Caco-2 (cell line): ENCODE results near the gene ZSCAN5C. TPM values are rescaled to one million over a fixed set of nuclear protein-coding genes. Genes with fewer than 3 reads are reported as not detected.

ENCODE experiments used
- Bru-seq: library from RNA; stranded (reverse); fragments of 400-500 nt; gene quantifications from one replicate; lab custom pipeline; 2021; lab: Mats Ljungman, UMichigan
- BruChase-seq, 2 experiments: library from RNA; stranded (reverse); fragments of 400-500 nt; gene quantifications; one replicate each; lab custom pipeline; 2021; lab: Mats Ljungman, UMichigan
- BruUV-seq: library from RNA; stranded (reverse); fragments of 400-500 nt; replicated peaks from 2 replicates; lab custom pipeline; 2021; lab: Mats Ljungman, UMichigan
- CTCF ChIA-PET: fragments of 300-600 bp; sonication (Branson Sonifier 250); formaldehyde crosslinking; loops from one replicate; lab custom pipeline; 2022; ENCODE audit warnings: antibody characterized with exemption; lab: Charles Lee
- POLR2A ChIA-PET: fragments of 300-600 bp; sonication (Branson Sonifier 250); formaldehyde crosslinking; loops from one replicate; lab custom pipeline; 2022; ENCODE audit warnings: antibody characterized with exemption; lab: Charles Lee
- DNase-seq, 2 experiments: peaks; one replicate each; pipeline versions ENCODE4 v3.0.0 to v3.0.0-alpha.2; 2020 to 2022
- H3K27me3 ChIP-seq: replicated peaks from 2 replicates; pipeline ENCODE4 v1.6.0; 2011; ENCODE audit warnings: low read length; ENCODE audit not compliant: control insufficient read depth, insufficient read depth
- H3K36me3 ChIP-seq: 2 replicates; pipeline ENCODE4 v1.5.1; 2011; ENCODE audit warnings: low read length; ENCODE audit not compliant: control insufficient read depth, insufficient read depth
- H3K4me1 ChIP-seq: fragments of 250-450 bp; sonication (Bioruptor Pico); 2 replicates; pipeline ENCODE4 v1.5.1; 2020; ENCODE audit warnings: mild to moderate bottlenecking
- H3K4me3 ChIP-seq: 2 replicates; pipeline ENCODE4 v1.5.1; 2011; ENCODE audit warnings: low read depth, mild to moderate bottlenecking, control low read depth, low read length
- H3K9me3 ChIP-seq: fragments of 250-450 bp; sonication (Bioruptor Pico); 2 replicates; pipeline ENCODE4 v1.5.1; 2020; ENCODE audit warnings: mild to moderate bottlenecking, moderate library complexity
- H3K27ac Mint-ChIP-seq: one replicate; pipeline ENCODE4 v1.8.0; 2022; ENCODE audit warnings: mixed read lengths; ENCODE audit not compliant: unreplicated experiment
- H3K27me3 Mint-ChIP-seq: one replicate; pipeline ENCODE4 v1.8.0; 2022; ENCODE audit warnings: mixed read lengths; ENCODE audit not compliant: insufficient read depth, unreplicated experiment
- H3K36me3 Mint-ChIP-seq: one replicate; pipeline ENCODE4 v1.8.0; 2022; ENCODE audit warnings: mild to moderate bottlenecking, mixed read lengths; ENCODE audit not compliant: insufficient read depth, unreplicated experiment
- H3K4me1 Mint-ChIP-seq: one replicate; pipeline ENCODE4 v1.8.0; 2022; ENCODE audit warnings: low read depth, mixed read lengths; ENCODE audit not compliant: unreplicated experiment
- H3K4me3 Mint-ChIP-seq: one replicate; pipeline ENCODE4 v1.8.0; 2022; ENCODE audit warnings: mild to moderate bottlenecking, moderate library complexity, mixed read lengths; ENCODE audit not compliant: unreplicated experiment
- H3K9me3 Mint-ChIP-seq: one replicate; pipeline ENCODE4 v1.8.0; 2022; ENCODE audit warnings: mixed read lengths; ENCODE audit not compliant: unreplicated experiment
- CTCF ChIP-seq, 2 experiments: fragments of 200-600 bp in 1 of 2; IDR thresholded peaks; 1 replicate in 1 of 2; 2 replicates in 1 of 2; pipeline versions ENCODE4 v1.5.1 to v1.8.0; 2011 to 2022; ENCODE audit warnings: antibody characterized with exemption in 1 of 2, control low read depth in 1 of 2, inconsistent platforms in 1 of 2, low read depth in 1 of 2, low read length in 1 of 2, mild to moderate bottlenecking in 1 of 2, moderate library complexity in 1 of 2; ENCODE audit not compliant: insufficient read depth in 1 of 2, severe bottlenecking in 1 of 2, unreplicated experiment in 1 of 2
- intact Hi-C: fragments of 100-400 bp; cut with micrococcal nuclease; formaldehyde crosslinking; loops from one replicate; pipeline ENCODE4 v1.10.0; 2022; ENCODE audit not compliant: unreplicated experiment
- long read RNA-seq: library from polyadenylated mRNA; stranded (forward); transcript quantifications from one replicate; pipeline ENCODE4 v2.0.0, GENCODE V29; 2022
- total RNA-seq: library from RNA; stranded (reverse); gene quantifications from 2 replicates; pipeline ENCODE4 v1.2.3, GENCODE V29; 2022

ZSCAN5C gene
- total RNA-seq (not detected in 2 replicates), Bru-seq, nascent RNA (not detected), BruChase-seq, experiment 1, labeled RNA remaining after a 2-hour chase (not detected), BruChase-seq, experiment 2, labeled RNA remaining after a 6-hour chase (not detected)
- long read RNA-seq: 0 reads

- intact Hi-C loops: no loop called here
- Histone ChIP-seq H3K4me1 (no peaks in the 10 kb centered on the region), H3K36me3 (no peaks in the 10 kb centered on the region), H3K9me3 (no peaks in the 10 kb centered on the region), H3K4me3 (no peak within 1 kb of the TSS), H3K27me3 (no peaks in the 10 kb centered on the region)
- TF ChIP-seq CTCF (IDR thresholded peaks at IDR 0.05; ENCODE audit: insufficient read depth in 1 of 2, low read depth in 1 of 2, low read length in 1 of 2, severe bottlenecking in 1 of 2, unreplicated experiment in 1 of 2): no peak
- ChIA-PET POLR2A (no interaction called here), CTCF (no interaction called here)
- Mint-ChIP-seq H3K4me1 (no peaks in the 10 kb centered on the region), H3K36me3 (no peaks in the 10 kb centered on the region), H3K4me3 (no peak within 1 kb of the TSS), H3K9me3 (no peaks in the 10 kb centered on the region), H3K27me3 (peaks cover 22% of the 10 kb centered on the region), H3K27ac (no peak within 1 kb of the TSS)
- DNase-seq: no peak
- no TSS peak for BruUV-seq
Measured at GRCh38 chr19:56201973-56202372, at the start of gene ZSCAN5C. ZSCAN5C (plus strand) TSS chr19:56202273; CDS start chr19:56205914, 3,641 bp downstream.

- ChIA-PET POLR2A (no interaction called here), CTCF (no interaction called here)
- Mint-ChIP-seq H3K9me3 (no peaks in the 10 kb centered on the region), H3K4me3 (no peak overlapping the region), H3K36me3 (peaks cover 57% of the 10 kb centered on the region), H3K27ac (no peak overlapping the region), H3K27me3 (no peaks in the 10 kb centered on the region), H3K4me1 (no peaks in the 10 kb centered on the region)
- H3K4me1 ChIP-seq: no peaks in the 10 kb centered on the region
- no TSS peak for BruUV-seq
- no peak for TF ChIP-seq CTCF (IDR thresholded peaks at IDR 0.05; ENCODE audit: insufficient read depth in 1 of 2, low read depth in 1 of 2, low read length in 1 of 2, severe bottlenecking in 1 of 2, unreplicated experiment in 1 of 2)
- DNase-seq: no peak
- H3K36me3 ChIP-seq: peaks cover 6% of the 10 kb centered on the region
- intact Hi-C loops: no loop called here
- no peaks in the 10 kb centered on the region for H3K9me3 ChIP-seq
- no peak overlapping the region for H3K4me3 ChIP-seq
- H3K27me3 ChIP-seq: no peaks in the 10 kb centered on the region
Measured at GRCh38 chr19:56152644-56153043, 49.4 kb upstream of the ZSCAN5C start.

GRCh38 chr19:56153507-56153906 is 48.6 kb upstream of the ZSCAN5C start:
- H3K4me3 Mint-ChIP-seq: no peak overlapping the region
- CTCF ChIA-PET: no interaction called here

More at GRCh38 chr19:56153507-56153906, 48.6 kb upstream of the ZSCAN5C start:
- Histone ChIP-seq H3K36me3 (peaks cover 3% of the 10 kb centered on the region), H3K4me1 (no peaks in the 10 kb centered on the region), H3K4me3 (no peak overlapping the region), H3K9me3 (no peaks in the 10 kb centered on the region), H3K27me3 (no peaks in the 10 kb centered on the region)
- DNase-seq: no peak
- POLR2A ChIA-PET: no interaction called here
- no peak for TF ChIP-seq CTCF (IDR thresholded peaks at IDR 0.05; ENCODE audit: insufficient read depth in 1 of 2, low read depth in 1 of 2, low read length in 1 of 2, severe bottlenecking in 1 of 2, unreplicated experiment in 1 of 2)
- H3K36me3 Mint-ChIP-seq: peaks cover 51% of the 10 kb centered on the region
- intact Hi-C loops: no loop called here
- no peaks in the 10 kb centered on the region for H3K9me3 Mint-ChIP-seq
- H3K27me3 Mint-ChIP-seq: no peaks in the 10 kb centered on the region
- H3K4me1 Mint-ChIP-seq: no peaks in the 10 kb centered on the region
- BruUV-seq: no TSS peak
- peak overlapping the region; percentile 23 for H3K27ac Mint-ChIP-seq
